ENCODE measurements around the gene JADE2.

- TF ChIP-seq, protein P1, sequence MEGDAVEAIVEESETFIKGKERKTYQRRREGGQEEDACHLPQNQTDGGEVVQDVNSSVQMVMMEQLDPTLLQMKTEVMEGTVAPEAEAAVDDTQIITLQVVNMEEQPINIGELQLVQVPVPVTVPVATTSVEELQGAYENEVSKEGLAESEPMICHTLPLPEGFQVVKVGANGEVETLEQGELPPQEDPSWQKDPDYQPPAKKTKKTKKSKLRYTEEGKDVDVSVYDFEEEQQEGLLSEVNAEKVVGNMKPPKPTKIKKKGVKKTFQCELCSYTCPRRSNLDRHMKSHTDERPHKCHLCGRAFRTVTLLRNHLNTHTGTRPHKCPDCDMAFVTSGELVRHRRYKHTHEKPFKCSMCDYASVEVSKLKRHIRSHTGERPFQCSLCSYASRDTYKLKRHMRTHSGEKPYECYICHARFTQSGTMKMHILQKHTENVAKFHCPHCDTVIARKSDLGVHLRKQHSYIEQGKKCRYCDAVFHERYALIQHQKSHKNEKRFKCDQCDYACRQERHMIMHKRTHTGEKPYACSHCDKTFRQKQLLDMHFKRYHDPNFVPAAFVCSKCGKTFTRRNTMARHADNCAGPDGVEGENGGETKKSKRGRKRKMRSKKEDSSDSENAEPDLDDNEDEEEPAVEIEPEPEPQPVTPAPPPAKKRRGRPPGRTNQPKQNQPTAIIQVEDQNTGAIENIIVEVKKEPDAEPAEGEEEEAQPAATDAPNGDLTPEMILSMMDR (IDR thresholded peaks at IDR 0.05; ENCODE audit: low read depth, low read length), result no peak
- TF ChIP-seq MYC (IDR thresholded peaks at IDR 0.05; ENCODE audit: low read depth, low read length), result no peak
- TF ChIP-seq, protein P2, sequence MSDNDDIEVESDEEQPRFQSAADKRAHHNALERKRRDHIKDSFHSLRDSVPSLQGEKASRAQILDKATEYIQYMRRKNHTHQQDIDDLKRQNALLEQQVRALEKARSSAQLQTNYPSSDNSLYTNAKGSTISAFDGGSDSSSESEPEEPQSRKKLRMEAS (IDR thresholded peaks at IDR 0.05; ENCODE audit: low read depth, low read length), result no peak
- TF ChIP-seq POLR2A (IDR thresholded peaks at IDR 0.05; ENCODE audit: extremely low read depth, insufficient read length), result no peak
Observed at GRCh38 chr5:134547999-134548658, 22.7 kb downstream of the JADE2 start.

All from NB4 (cell line).